IMR-90 (cell line): Measurements from ENCODE around the gene CCDC180. TPM values are rescaled to one million over a fixed set of nuclear protein-coding genes. Genes with fewer than 3 reads are reported as not detected.

ENCODE experiments used
- ATAC-seq: fragments of 200-7000 bp; cut with Tn5 transposase; 2 replicates; pipeline ENCODE4 v1.9.1; 2020; ENCODE audit warnings: low read depth, mild to moderate bottlenecking, moderate library complexity
- BruUV-seq: library from RNA; stranded (reverse); fragments of 400-500 nt; replicated peaks from 2 replicates; lab custom pipeline; 2021; lab: Mats Ljungman, UMichigan
- CTCF ChIA-PET: fragments of 300-600 bp; formaldehyde crosslinking; extraction: SDS; loops from one replicate; lab custom pipeline; 2021; ENCODE audit warnings: antibody characterized with exemption; lab: Yijun Ruan, JAX
- POLR2A ChIA-PET: fragments of 300-600 bp; sonication (Branson Sonifier 250); formaldehyde crosslinking; loops from one replicate; lab custom pipeline; 2022; ENCODE audit warnings: antibody characterized with exemption; ENCODE audit not compliant: unreplicated experiment; lab: Charles Lee
- DNase-seq: peaks from one replicate; pipeline ENCODE4 v3.0.0; 2013
- H2AFZ ChIP-seq: replicated peaks from 2 replicates; pipeline ENCODE3; 2013; ENCODE audit warnings: low read length, mild to moderate bottlenecking; ENCODE audit not compliant: poor library complexity
- H2AK5ac ChIP-seq: 2 replicates; pipeline ENCODE4 v1.6.1; 2013; ENCODE audit warnings: low read depth, low read length, inconsistent platforms
- H2AK9ac ChIP-seq: replicated peaks from 2 replicates; pipeline ENCODE3; 2013; ENCODE audit warnings: mild to moderate bottlenecking, low read depth, low read length, moderate library complexity; ENCODE audit not compliant: poor library complexity
- H2BK120ac ChIP-seq: 2 replicates; pipeline ENCODE4 v1.6.1; 2013; ENCODE audit warnings: low read depth, low read length, inconsistent platforms
- H2BK15ac ChIP-seq: 3 replicates; pipeline ENCODE4 v1.6.1; 2013; ENCODE audit warnings: low read depth, low read length, inconsistent platforms
- H2BK20ac ChIP-seq: 2 replicates; pipeline ENCODE4 v1.6.1; 2013; ENCODE audit warnings: low read depth, mild to moderate bottlenecking, inconsistent platforms, low read length, moderate library complexity
- H2BK5ac ChIP-seq: 2 replicates; pipeline ENCODE4 v1.6.1; 2013; ENCODE audit warnings: mild to moderate bottlenecking, low read depth, low read length, inconsistent platforms; ENCODE audit not compliant: poor library complexity, severe bottlenecking
- H3K14ac ChIP-seq: replicated peaks from 2 replicates; pipeline ENCODE4 v1.6.1; 2013; ENCODE audit warnings: low read depth, low read length, inconsistent platforms
- H3K18ac ChIP-seq: 2 replicates; pipeline ENCODE4 v1.6.1; 2013; ENCODE audit warnings: low read depth, low read length, control low read depth
- H3K23ac ChIP-seq: 2 replicates; pipeline ENCODE4 v1.6.1; 2013; ENCODE audit warnings: low read depth, low read length, inconsistent platforms
- H3K27ac ChIP-seq: 2 replicates; pipeline ENCODE4 v1.5.1; 2013; ENCODE audit warnings: mild to moderate bottlenecking, control low read depth, low read length; ENCODE audit not compliant: insufficient read depth
- H3K27me3 ChIP-seq: 2 replicates; pipeline ENCODE4 v1.6.1; 2013; ENCODE audit warnings: low read length; ENCODE audit not compliant: control insufficient read depth, insufficient read depth
- H3K36me3 ChIP-seq: 2 replicates; pipeline ENCODE4 v1.6.1; 2013; ENCODE audit warnings: low read length, mixed read lengths; ENCODE audit not compliant: control insufficient read depth, insufficient read depth
- H3K4ac ChIP-seq: 2 replicates; pipeline ENCODE4 v1.6.1; 2013; ENCODE audit warnings: low read depth, low read length, inconsistent platforms
- H3K4me1 ChIP-seq: 2 replicates; pipeline ENCODE4 v1.6.1; 2013; ENCODE audit warnings: low read length, mixed read lengths; ENCODE audit not compliant: control insufficient read depth, insufficient read depth
- H3K4me2 ChIP-seq: 2 replicates; pipeline ENCODE4 v1.6.1; 2013; ENCODE audit warnings: low read depth, mild to moderate bottlenecking, control low read depth, low read length, moderate library complexity
- H3K4me3 ChIP-seq: 2 replicates; pipeline ENCODE4 v1.5.1; 2013; ENCODE audit warnings: low read depth, mild to moderate bottlenecking, control low read depth, low read length, moderate library complexity; ENCODE audit not compliant: insufficient read depth
- H3K56ac ChIP-seq: 2 replicates; pipeline ENCODE4 v1.6.1; 2013; ENCODE audit warnings: low read length, inconsistent platforms; ENCODE audit not compliant: insufficient read depth; ENCODE audit errors: extremely low read depth
- H3K79me1 ChIP-seq, 2 experiments: 2 replicates each; pipeline ENCODE4 v1.6.1; 2013; ENCODE audit warnings: low read length in 2 of 2, inconsistent platforms in 1 of 2, low read depth in 1 of 2
- H3K9ac ChIP-seq: 2 replicates; pipeline ENCODE4 v1.6.1; 2013; ENCODE audit warnings: low read depth, low read length, control low read depth
- H3K9me1 ChIP-seq: 2 replicates; pipeline ENCODE4 v1.6.1; 2013; ENCODE audit warnings: low read length, inconsistent platforms; ENCODE audit not compliant: insufficient read depth
- H3K9me3 ChIP-seq: 2 replicates; pipeline ENCODE4 v1.6.1; 2013; ENCODE audit warnings: low read length; ENCODE audit not compliant: control insufficient read depth, insufficient read depth
- H4K20me1 ChIP-seq: 2 replicates; pipeline ENCODE4 v1.6.1; 2013; ENCODE audit warnings: low read length, inconsistent platforms; ENCODE audit not compliant: insufficient read depth
- H4K5ac ChIP-seq: 2 replicates; pipeline ENCODE4 v1.6.1; 2013; ENCODE audit warnings: mild to moderate bottlenecking, low read depth, low read length, control low read depth
- H4K8ac ChIP-seq, 2 experiments: 2 replicates each; pipeline ENCODE4 v1.6.1; 2013; ENCODE audit warnings: low read depth in 2 of 2, low read length in 2 of 2, control low read depth in 1 of 2, inconsistent platforms in 1 of 2
- H4K91ac ChIP-seq: 2 replicates; pipeline ENCODE4 v1.6.1; 2013; ENCODE audit warnings: low read depth, low read length, inconsistent platforms; ENCODE audit not compliant: insufficient read depth
- BHLHE40 ChIP-seq: fragments of 150-350 bp; IDR thresholded peaks from 2 replicates; pipeline ENCODE4 v1.6.1; 2016; ENCODE audit warnings: mild to moderate bottlenecking, low read depth, low read length
- CEBPB ChIP-seq: IDR thresholded peaks from 2 replicates; pipeline ENCODE4 v1.6.1; 2012; ENCODE audit warnings: low read depth, low read length, improper control_type of control experiment
- CHD1 ChIP-seq: IDR thresholded peaks from 2 replicates; pipeline ENCODE4 v1.6.1; 2012; ENCODE audit warnings: low read depth, low read length, improper control_type of control experiment
- FOS ChIP-seq: fragments of 150-350 bp; IDR thresholded peaks from 2 replicates; pipeline ENCODE4 v1.6.1; 2016; ENCODE audit warnings: low read depth, low read length
- MAFK ChIP-seq: IDR thresholded peaks from 2 replicates; pipeline ENCODE4 v1.6.1; 2012; ENCODE audit warnings: low read depth, low read length, improper control_type of control experiment
- MAZ ChIP-seq: IDR thresholded peaks from 2 replicates; pipeline ENCODE4 v1.6.1; 2012; ENCODE audit warnings: low read depth, mild to moderate bottlenecking, low read length, improper control_type of control experiment, moderate library complexity, borderline replicate concordance
- MXI1 ChIP-seq: IDR thresholded peaks from 2 replicates; pipeline ENCODE4 v1.6.1; 2012; ENCODE audit warnings: low read depth, mild to moderate bottlenecking, low read length, moderate library complexity, borderline replicate concordance
- NFE2L2 ChIP-seq: fragments of 150-350 bp; IDR thresholded peaks from 2 replicates; pipeline ENCODE4 v1.6.1; 2016; ENCODE audit warnings: low read depth, mild to moderate bottlenecking, low read length
- POLR2A ChIP-seq: IDR thresholded peaks from 2 replicates; pipeline ENCODE4 v1.6.1; 2012; ENCODE audit warnings: mild to moderate bottlenecking, low read depth, low read length
- RAD21 ChIP-seq: IDR thresholded peaks from 2 replicates; pipeline ENCODE4 v1.6.1; 2012; ENCODE audit warnings: low read length, improper control_type of control experiment
- RCOR1 ChIP-seq: IDR thresholded peaks from 2 replicates; pipeline ENCODE4 v1.6.1; 2012; ENCODE audit warnings: mild to moderate bottlenecking, low read length, improper control_type of control experiment; ENCODE audit not compliant: insufficient replicate concordance
- RFX5 ChIP-seq: IDR thresholded peaks from 2 replicates; pipeline ENCODE4 v1.8.0; 2012; ENCODE audit warnings: low read depth, mild to moderate bottlenecking, low read length, moderate library complexity
- SMC3 ChIP-seq: fragments of 150-350 bp; IDR thresholded peaks from 2 replicates; pipeline ENCODE4 v1.6.1; 2016; ENCODE audit warnings: low read depth, mild to moderate bottlenecking, antibody characterized with exemption, low read length, moderate library complexity
- WGBS, 2 experiments: methylation state at CpG; one replicate each; pipeline versions ENCODE4 v1.1.5 to v1.1.7; 2013; ENCODE audit warnings: missing lambda C conversion rate in 2 of 2; ENCODE audit not compliant: insufficient read length in 1 of 2; ENCODE audit errors: extremely low coverage in 2 of 2; 5-methylcytosine and 5-hydroxymethylcytosine counted together
- dilution Hi-C: fragments of 300-500 bp; cut with HindIII; formaldehyde crosslinking; loops from one replicate; pipeline ENCODE4 v1.14.3; 2018; ENCODE audit warnings: low sequenced_read_pairs; ENCODE audit not compliant: unreplicated experiment
- in situ Hi-C: fragments of 300-500 bp; cut with MboI; formaldehyde crosslinking; loops from 3 replicates; pipeline ENCODE4 v1.14.3; 2019; ENCODE audit warnings: low sequenced_read_pairs, inconsistent platforms, mixed read lengths
- intact Hi-C: fragments of 100-400 bp; cut with micrococcal nuclease; formaldehyde crosslinking; loops from 2 replicates; pipeline ENCODE4 v1.10.0; 2022
- polyA plus RNA-seq, 3 experiments: library from polyadenylated mRNA; depleted of rRNA; stranded (reverse); fragments of >200 nt; gene quantifications; 2 replicates each; pipeline ENCODE4 v1.2.3, GENCODE V29; 2012; ENCODE audit warnings: low replicate concordance in 1 of 3
- total RNA-seq: library from RNA; depleted of rRNA; stranded (reverse); fragments of >200 nt; gene quantifications from 2 replicates; pipeline ENCODE4 v1.2.3, GENCODE V29; 2012
- TF ChIP-seq, protein P1 (sequence below): fragments of 150-350 bp; IDR thresholded peaks from 2 replicates; pipeline ENCODE4 v1.6.1; 2016; ENCODE audit warnings: low read depth, mild to moderate bottlenecking, low read length, moderate library complexity, borderline replicate concordance

The CCDC180 gene
- total and polyA plus RNA-seq, 2 of the 4 experiments (the other 2 are of a cell fraction): 0.24 to 0.90 TPM

DNA sequence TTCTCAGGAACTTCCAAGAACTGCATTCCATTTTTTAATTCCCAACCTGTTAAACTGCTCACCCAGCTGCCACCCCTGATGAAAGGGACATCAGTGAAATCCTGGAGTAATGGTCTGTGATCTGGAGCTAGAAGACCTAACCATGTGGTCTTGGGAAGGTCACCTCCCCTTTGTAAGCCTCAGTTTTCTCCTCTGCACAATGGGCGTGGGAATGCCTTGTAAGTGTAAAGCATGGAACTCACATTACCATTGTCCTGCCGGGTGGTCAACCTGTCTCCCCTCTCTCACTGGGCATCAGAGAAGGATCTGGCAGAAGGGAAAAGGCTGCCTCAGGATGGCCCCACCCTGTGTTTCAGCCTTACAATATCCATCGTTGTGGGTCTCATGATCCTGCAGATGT lies 15.3 kb upstream of the CCDC180 start:
- H2BK120ac ChIP-seq: no peak overlapping the region
- DNase-seq: no peak
- POLR2A ChIA-PET: no interaction called here
- H3K79me1 ChIP-seq: no peaks in the 10 kb centered on the region
- no peak for ATAC-seq
- H4K5ac ChIP-seq: no peak overlapping the region
- no peak overlapping the region for H4K8ac ChIP-seq
- no peak overlapping the region for H2BK20ac ChIP-seq
- H2BK15ac ChIP-seq: no peak overlapping the region
- no peak overlapping the region for H3K27ac ChIP-seq
- H2BK5ac ChIP-seq: no peak overlapping the region
- H3K14ac ChIP-seq: no peak overlapping the region
- H3K27me3 ChIP-seq: no peaks in the 10 kb centered on the region
- H3K36me3 ChIP-seq: no peaks in the 10 kb centered on the region; the same call in 1 of the 2 replicates
- no peaks in the 10 kb centered on the region; the same call in 1 of the 2 replicates for H3K4me1 ChIP-seq
- in situ Hi-C loops: no loop called here
- BruUV-seq: no TSS peak
- H3K23ac ChIP-seq: no peak overlapping the region
- H3K56ac ChIP-seq: no peak overlapping the region
- WGBS, 2 experiments: 100% methylated on average over 1 of the region's 3 CpGs; no CpG with 5 or more reads in 1 of the 2 experiments
- no peak overlapping the region for H2AFZ ChIP-seq
- no peak overlapping the region for H2AK5ac ChIP-seq
- TF ChIP-seq RCOR1 (no peak), RFX5 (no peak), RAD21 (no peak), FOS (no peak), CHD1 (no peak), MAFK (no peak), MXI1 (no peak), BHLHE40 (no peak), NFE2L2 (no peak), SMC3 (no peak), MAZ (no peak), CEBPB (no peak), POLR2A (no peak)
- TF ChIP-seq, protein P1, sequence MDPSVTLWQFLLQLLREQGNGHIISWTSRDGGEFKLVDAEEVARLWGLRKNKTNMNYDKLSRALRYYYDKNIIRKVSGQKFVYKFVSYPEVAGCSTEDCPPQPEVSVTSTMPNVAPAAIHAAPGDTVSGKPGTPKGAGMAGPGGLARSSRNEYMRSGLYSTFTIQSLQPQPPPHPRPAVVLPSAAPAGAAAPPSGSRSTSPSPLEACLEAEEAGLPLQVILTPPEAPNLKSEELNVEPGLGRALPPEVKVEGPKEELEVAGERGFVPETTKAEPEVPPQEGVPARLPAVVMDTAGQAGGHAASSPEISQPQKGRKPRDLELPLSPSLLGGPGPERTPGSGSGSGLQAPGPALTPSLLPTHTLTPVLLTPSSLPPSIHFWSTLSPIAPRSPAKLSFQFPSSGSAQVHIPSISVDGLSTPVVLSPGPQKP: no peak
- H4K20me1 ChIP-seq: no peaks in the 10 kb centered on the region
- intact Hi-C loops: no loop called here
- no peak overlapping the region for H3K9ac ChIP-seq
- H3K9me1 ChIP-seq: no peaks in the 10 kb centered on the region; the same call in 1 of the 2 replicates
- no peak overlapping the region for H3K4me3 ChIP-seq
- no peak overlapping the region for H3K4ac ChIP-seq
- no peak overlapping the region for H4K91ac ChIP-seq
- H3K9me3 ChIP-seq: no peaks in the 10 kb centered on the region
- no peak overlapping the region for H3K18ac ChIP-seq
- H2AK9ac ChIP-seq: no peak overlapping the region
- dilution Hi-C loops: no loop called here
- CTCF ChIA-PET: interaction anchor here (1.1 kb wide), 1 partner anchor 8 kb away, joined by 3 read pairs; no protein-coding TSS in a partner anchor
- H3K4me2 ChIP-seq: no peak overlapping the region
